K562 (cell line): ENCODE measurements around the gene ROR2. TPM values are rescaled to one million over a fixed set of nuclear protein-coding genes. Genes with fewer than 3 reads are reported as not detected.

Experiments
- ATAC-seq: fragments of 200-7000 bp; cut with Tn5 transposase; 3 replicates; pipeline ENCODE4 v1.9.1; 2020; ENCODE audit warnings: moderate library complexity
- BruUV-seq: library from RNA; stranded (reverse); fragments of 400-500 nt; replicated peaks from 2 replicates; lab custom pipeline; 2021; lab: Mats Ljungman, UMichigan
- CTCF ChIA-PET: fragments of 300-600 bp; formaldehyde crosslinking; extraction: SDS; loops from one replicate; lab custom pipeline; 2021; ENCODE audit warnings: low intra/inter-chr PET ratio; lab: Yijun Ruan, JAX
- POLR2A ChIA-PET: fragments of 300-600, 350-650 bp; sonication (Branson Sonifier 250); formaldehyde crosslinking; extraction: SDS; loops from one replicate; lab custom pipeline; 2021; ENCODE audit warnings: antibody characterized with exemption, inconsistent platforms; lab: Yijun Ruan, JAX
- DNase-seq, 4 experiments: peaks; one replicate each; pipeline versions ENCODE4 v3.0.0 to v3.0.0-alpha.2; 2011 to 2018; ENCODE audit warnings: low spot score in 3 of 4, mixed read lengths in 3 of 4; ENCODE audit errors: extremely low read depth in 1 of 4
- FAIRE-seq: peaks from 2 replicates; lab custom pipeline; 2011; peaks lifted over from hg19 to GRCh38; lab: Jason Lieb, UNC
- H2AFZ ChIP-seq: 2 replicates; pipeline ENCODE4 v1.6.0; 2011; ENCODE audit warnings: low read depth, low read length, control low read depth, inconsistent platforms
- H3K27ac ChIP-seq: fragments of 200-600 bp; 3 replicates; pipeline ENCODE4 v1.8.0; 2011; ENCODE audit warnings: low read depth, mild to moderate bottlenecking, control low read depth, inconsistent platforms, low read length, moderate library complexity, mixed read lengths; ENCODE audit errors: extremely low read depth
- H3K27me3 ChIP-seq, 2 experiments: fragments of 300-600 bp in 1 of 2; 2 replicates in 1 of 2; 3 replicates in 1 of 2; pipeline versions ENCODE4 v1.6.0 to v1.8.0; 2011; ENCODE audit warnings: inconsistent platforms in 2 of 2, low read length in 2 of 2, mild to moderate bottlenecking in 1 of 2, mixed read lengths in 1 of 2, moderate library complexity in 1 of 2; ENCODE audit not compliant: control insufficient read depth in 2 of 2, insufficient read depth in 2 of 2
- H3K36me3 ChIP-seq: fragments of 300-600 bp; 3 replicates; pipeline ENCODE4 v1.8.0; 2011; ENCODE audit warnings: mild to moderate bottlenecking, low read length, inconsistent platforms; ENCODE audit not compliant: control insufficient read depth, insufficient read depth
- H3K4me1 ChIP-seq, 2 experiments: fragments of 200-600 bp in 1 of 2; replicated peaks in 1 of 2; 2 replicates in 1 of 2; 3 replicates in 1 of 2; pipeline versions ENCODE4 v1.5.1 to v1.8.0; 2011; ENCODE audit warnings: inconsistent platforms in 2 of 2, low read length in 2 of 2, mild to moderate bottlenecking in 1 of 2, mixed read lengths in 1 of 2, moderate library complexity in 1 of 2; ENCODE audit not compliant: control insufficient read depth in 2 of 2, insufficient read depth in 2 of 2
- H3K4me2 ChIP-seq: 2 replicates; pipeline ENCODE4 v1.6.1; 2011; ENCODE audit warnings: low read length, control low read depth, inconsistent platforms, mixed read lengths; ENCODE audit not compliant: insufficient read depth
- H3K4me3 ChIP-seq: fragments of 200-600 bp; sonication (generic), shearing (Covaris generic); 2 replicates; pipeline ENCODE4 v1.5.1; 2016; ENCODE audit warnings: control low read depth, inconsistent platforms
- H3K79me2 ChIP-seq: fragments of 200-600 bp; 3 replicates; pipeline ENCODE4 v1.8.0; 2011; ENCODE audit warnings: low read length, inconsistent platforms; ENCODE audit not compliant: control insufficient read depth, insufficient read depth
- H3K9ac ChIP-seq, 2 experiments: 2 replicates each; pipeline versions ENCODE4 v1.6.0 to v1.6.1; 2011; ENCODE audit warnings: low read depth in 2 of 2, low read length in 2 of 2, control low read depth in 1 of 2, inconsistent platforms in 1 of 2, mild to moderate bottlenecking in 1 of 2, mixed read lengths in 1 of 2; ENCODE audit not compliant: insufficient read depth in 1 of 2
- H3K9me1 ChIP-seq: one replicate; pipeline ENCODE4 v1.6.0; 2011; ENCODE audit warnings: inconsistent platforms, mild to moderate bottlenecking, low read length, moderate library complexity; ENCODE audit not compliant: control insufficient read depth, insufficient read depth
- H3K9me3 ChIP-seq: replicated peaks from 2 replicates; pipeline ENCODE4 v1.5.1; 2011; ENCODE audit warnings: low read depth, low read length, inconsistent platforms; ENCODE audit not compliant: control insufficient read depth, insufficient read depth
- H4K20me1 ChIP-seq: replicated peaks from 2 replicates; pipeline ENCODE4 v1.6.1; 2011; ENCODE audit warnings: low read length, inconsistent platforms, mixed read lengths; ENCODE audit not compliant: control insufficient read depth, insufficient read depth
- BHLHE40 ChIP-seq: IDR thresholded peaks from 2 replicates; pipeline ENCODE4 v1.6.1; 2011; ENCODE audit warnings: low read length, improper control_type of control experiment
- ELF2 ChIP-seq: fragments of 250-450 bp; sonication (Bioruptor Pico); IDR thresholded peaks from 2 replicates; pipeline ENCODE4 v1.5.0; 2021; ENCODE audit warnings: mild to moderate bottlenecking
- FOXJ2 ChIP-seq: fragments of 200-800 bp; sonication (Bioruptor generic); IDR thresholded peaks from 2 replicates; pipeline ENCODE4 v1.6.1; 2016; ENCODE audit warnings: missing genetic modification characterization, missing compliant biosample characterization
- FOXP4 ChIP-seq: sonication (generic); formaldehyde crosslinking; IDR thresholded peaks from 2 replicates; pipeline ENCODE4 v1.8.0; 2022; ENCODE audit warnings: mild to moderate bottlenecking, missing genetic modification reagents, borderline replicate concordance
- HNRNPLL ChIP-seq: fragments of 200-400 bp; formaldehyde crosslinking; IDR thresholded peaks from 2 replicates; pipeline ENCODE4 v1.6.1; 2017; ENCODE audit warnings: low read length, low read depth, mild to moderate bottlenecking; ENCODE audit not compliant: poor library complexity, severe bottlenecking
- MTF1 ChIP-seq: fragments of 250-450 bp; sonication (Bioruptor Pico); IDR thresholded peaks from 2 replicates; pipeline ENCODE4 v1.9.0; 2021; ENCODE audit warnings: moderate library complexity, mild to moderate bottlenecking, inconsistent platforms, borderline replicate concordance
- NR0B1 ChIP-seq: fragments of 450-650 bp; IDR thresholded peaks from one replicate; pipeline ENCODE4 v1.6.1; 2018; ENCODE audit warnings: mild to moderate bottlenecking, moderate library complexity; ENCODE audit not compliant: partially characterized antibody
- PYGO2 ChIP-seq: fragments of 450-650 bp; IDR thresholded peaks from 2 replicates; pipeline ENCODE4 v1.6.1; 2016; ENCODE audit warnings: mild to moderate bottlenecking, missing genetic modification characterization, moderate library complexity, missing compliant biosample characterization
- RBM17 ChIP-seq: fragments of 200-400 bp; formaldehyde crosslinking; IDR thresholded peaks from 2 replicates; pipeline ENCODE4 v1.6.1; 2017; ENCODE audit warnings: low read depth, mild to moderate bottlenecking, low read length, borderline replicate concordance
- ZBTB49 ChIP-seq: sonication (generic); formaldehyde crosslinking; IDR thresholded peaks from 2 replicates; pipeline ENCODE4 v1.8.0; 2022; ENCODE audit warnings: missing genetic modification reagents, mild to moderate bottlenecking, borderline replicate concordance
- ZNF512 ChIP-seq: IDR thresholded peaks from 2 replicates; pipeline ENCODE4 v1.6.1; 2016; ENCODE audit warnings: missing genetic modification characterization, missing compliant biosample characterization
- ZNF586 ChIP-seq: fragments of 450-650 bp; formaldehyde crosslinking; conservative IDR thresholded peaks from 2 replicates; pipeline ENCODE4 v1.4.0; 2020; ENCODE audit warnings: mild to moderate bottlenecking, moderate library complexity
- ZNF740 ChIP-seq, 3 experiments: fragments of 200-800 bp in 1 of 3; sonication (Bioruptor generic) in 1 of 3; sonication (generic) in 1 of 3; formaldehyde crosslinking in 1 of 3; IDR thresholded peaks; 2 replicates each; pipeline versions ENCODE4 v1.6.1 to v1.8.0; 2016 to 2022; ENCODE audit warnings: mild to moderate bottlenecking in 2 of 3, missing compliant biosample characterization in 2 of 3, missing genetic modification characterization in 2 of 3, missing genetic modification reagents in 1 of 3
- WGBS: fragments of 100-300 bp; shearing (Covaris generic); methylation state at CpG from one replicate; pipeline ENCODE4 v1.1.6; 2016; ENCODE audit warnings: low coverage, mixed read lengths; ENCODE audit not compliant: insufficient coverage; ENCODE audit errors: missing lambda C conversion rate; 5-methylcytosine and 5-hydroxymethylcytosine counted together
- in situ Hi-C: fragments of 300-500 bp; cut with MboI; formaldehyde crosslinking; loops from 4 replicates; pipeline ENCODE4 v1.15.0; 2018; ENCODE audit warnings: inconsistent platforms, mixed read lengths
- intact Hi-C: fragments of 100-400 bp; cut with micrococcal nuclease; formaldehyde crosslinking; loops from 2 replicates; pipeline ENCODE4 v1.14.2; 2022
- polyA plus RNA-seq, 8 experiments: library from polyadenylated mRNA; depleted of rRNA in 4 of 8; stranded (reverse) in 5 of 8; unstranded in 3 of 8; fragments of >200 nt; fragmentation: Nextera tagmentation in 2 of 8; fragmentation: Illumina TruSeq in 1 of 8; extraction: Ambion mirVana in 2 of 8; extraction: Trizol in 1 of 8; gene quantifications; 2 replicates each; pipeline versions ENCODE4 v1.2.1 to v1.2.3, GENCODE V29; 2011 to 2014; ENCODE audit warnings: inconsistent platforms in 1 of 8, missing spikeins in 1 of 8
- total RNA-seq, 7 experiments: library from RNA; depleted of rRNA in 6 of 7; stranded (reverse); fragments of >200 nt in 6 of 7; fragmentation: Illumina TruSeq in 2 of 7; extraction: Trizol in 2 of 7; gene quantifications; 2 replicates each; pipeline versions ENCODE4 v1.2.1 to v1.2.3, GENCODE V29; 2011 to 2021; ENCODE audit warnings: low replicate concordance in 1 of 7

The ROR2 gene
- total and polyA plus RNA-seq, 9 of the 15 experiments (the other 6 are each of a cell fraction or from before 2014, with no cell fraction given): 5.6 to 33.8 (median 15.3) TPM

- Histone ChIP-seq H3K9me1 (peaks cover 10% of the 10 kb centered on the region), H3K27ac (no peak overlapping the region), H3K36me3 (peaks cover 4% of the 10 kb centered on the region; the same call in 1 of the 3 replicates), H3K4me1 (peaks cover 22 to 23% of the 10 kb centered on the region in 2 experiments), H3K9ac (no peak overlapping the region), H3K4me3 (no peak overlapping the region), H3K4me2 (no peak overlapping the region), H3K27me3 (no peaks in the 10 kb centered on the region), H4K20me1 (no peaks in the 10 kb centered on the region; the same call in 1 of the 2 replicates), H3K9me3 (no peaks in the 10 kb centered on the region), H2AFZ (no peak overlapping the region), H3K79me2 (peaks cover 67% of the 10 kb centered on the region)
- in situ Hi-C loops (no loop called here), intact Hi-C loops (no loop called here)
- BruUV-seq: no TSS peak
- POLR2A ChIA-PET: no interaction called here
- CTCF ChIA-PET: no interaction called here
- ATAC-seq (no peak), FAIRE-seq (no peak), DNase-seq (no peak)
- 96% methylated on average over 6 of the region's 9 CpGs for WGBS
- no peak for TF ChIP-seq BHLHE40
- TF ChIP-seq ZNF586 (CRISPR knock-in tag): no peak
- no peak for TF ChIP-seq ZBTB49 (CRISPR knock-in tag)
- TF ChIP-seq FOXP4: no peak
- no peak for TF ChIP-seq PYGO2 (tag)
- no peak for TF ChIP-seq ZNF512 (tag)
- no peak for TF ChIP-seq ELF2 (CRISPR knock-in tag)
- TF ChIP-seq MTF1: no peak
- TF ChIP-seq FOXJ2: no peak
- TF ChIP-seq NR0B1: no peak
- TF ChIP-seq RBM17: no peak
- TF ChIP-seq ZNF740 (CRISPR knock-in tag; IDR thresholded peaks at IDR 0.05): no peak
- no peak for TF ChIP-seq ZNF740 (tag; IDR thresholded peaks at IDR 0.05)
- TF ChIP-seq HNRNPLL: no peak
Observed at GRCh38 chr9:91816356-91816755, 133.7 kb downstream of the ROR2 start.
